ENCODE measurements around the gene DNAAF1.

The DNAAF1 gene

GRCh38 chr16:84144859-84145639 lies at the start of gene DNAAF1, which contains the start of gene HSDL1:
Gene DNAAF1 (plus strand): TSS chr16:84145308. CDS start chr16:84145441, 133 bp downstream.
Gene HSDL1 (minus strand): TSS chr16:84145177. CDS start chr16:84131321, 13,856 bp downstream.
- Histone ChIP-seq H3K36me3 (ENCODE audit: control insufficient read depth, insufficient read depth, low read length) (no peaks in the 10 kb centered on the region), H3K27me3 (ENCODE audit: control insufficient read depth, insufficient read depth, low read length) (peaks cover 5% of the 10 kb centered on the region), H3K9me3 (ENCODE audit: control insufficient read depth, insufficient read depth, low read length) (no peaks in the 10 kb centered on the region), H3K9ac (ENCODE audit: low read depth, low read length) (peak within 1 kb of the TSS; percentile 47), H3K4me3 (ENCODE audit: low read depth, low read length) (peak within 1 kb of the TSS; percentile 89), H3K4me1 (ENCODE audit: control insufficient read depth, insufficient read depth, low read length) (no peaks in the 10 kb centered on the region)

GRCh38 chr16:84095466-84095865 lies 49.6 kb upstream of the DNAAF1 start:
- Histone ChIP-seq H3K4me1 (ENCODE audit: control insufficient read depth, insufficient read depth, low read length) (no peaks in the 10 kb centered on the region), H3K36me3 (ENCODE audit: control insufficient read depth, insufficient read depth, low read length) (peaks cover 20% of the 10 kb centered on the region)

GRCh38 chr16:84096447-84097005 lies 48.6 kb upstream of the DNAAF1 start:
- Histone ChIP-seq H3K4me1 (ENCODE audit: control insufficient read depth, insufficient read depth, low read length) (no peaks in the 10 kb centered on the region), H3K27me3 (ENCODE audit: control insufficient read depth, insufficient read depth, low read length) (no peaks in the 10 kb centered on the region), H3K9ac (ENCODE audit: low read depth, low read length) (no peak overlapping the region), H3K4me3 (ENCODE audit: low read depth, low read length) (no peak overlapping the region), H3K9me3 (ENCODE audit: control insufficient read depth, insufficient read depth, low read length) (no peaks in the 10 kb centered on the region), H3K36me3 (ENCODE audit: control insufficient read depth, insufficient read depth, low read length) (peaks cover 20% of the 10 kb centered on the region)

More at GRCh38 chr16:84095466-84095865, 49.6 kb upstream of the DNAAF1 start:
- H3K4me3 ChIP-seq (ENCODE audit: low read depth, low read length) = no peak overlapping the region
- no peaks in the 10 kb centered on the region for H3K27me3 ChIP-seq (ENCODE audit: control insufficient read depth, insufficient read depth, low read length)
- H3K9me3 ChIP-seq (ENCODE audit: control insufficient read depth, insufficient read depth, low read length) = no peaks in the 10 kb centered on the region
- no peak overlapping the region for H3K9ac ChIP-seq (ENCODE audit: low read depth, low read length)

GRCh38 chr16:84098939-84099338 lies 46.2 kb upstream of the DNAAF1 start:
- no peaks in the 10 kb centered on the region for H3K4me1 ChIP-seq (ENCODE audit: control insufficient read depth, insufficient read depth, low read length)
- H3K36me3 ChIP-seq (ENCODE audit: control insufficient read depth, insufficient read depth, low read length) = peaks cover 13% of the 10 kb centered on the region
- H3K9ac ChIP-seq (ENCODE audit: low read depth, low read length) = no peak overlapping the region
- H3K9me3 ChIP-seq (ENCODE audit: control insufficient read depth, insufficient read depth, low read length) = no peaks in the 10 kb centered on the region
- H3K4me3 ChIP-seq (ENCODE audit: low read depth, low read length) = no peak overlapping the region
- H3K27me3 ChIP-seq (ENCODE audit: control insufficient read depth, insufficient read depth, low read length) = no peaks in the 10 kb centered on the region

- no peak overlapping the region for H3K4me3 ChIP-seq (ENCODE audit: low read depth, low read length)
- H3K9me3 ChIP-seq (ENCODE audit: control insufficient read depth, insufficient read depth, low read length) = no peaks in the 10 kb centered on the region
- H3K36me3 ChIP-seq (ENCODE audit: control insufficient read depth, insufficient read depth, low read length) = peaks cover 6% of the 10 kb centered on the region
- no peaks in the 10 kb centered on the region for H3K4me1 ChIP-seq (ENCODE audit: control insufficient read depth, insufficient read depth, low read length)
- no peak overlapping the region for H3K9ac ChIP-seq (ENCODE audit: low read depth, low read length)
- no peaks in the 10 kb centered on the region for H3K27me3 ChIP-seq (ENCODE audit: control insufficient read depth, insufficient read depth, low read length)
These were observed 41.4 kb upstream of the DNAAF1 start for GRCh38 chr16:84103678-84104077.

- Histone ChIP-seq H3K36me3 (ENCODE audit: control insufficient read depth, insufficient read depth, low read length) (peaks cover 6% of the 10 kb centered on the region), H3K4me1 (ENCODE audit: control insufficient read depth, insufficient read depth, low read length) (no peaks in the 10 kb centered on the region), H3K9ac (ENCODE audit: low read depth, low read length) (no peak overlapping the region), H3K27me3 (ENCODE audit: control insufficient read depth, insufficient read depth, low read length) (no peaks in the 10 kb centered on the region), H3K9me3 (ENCODE audit: control insufficient read depth, insufficient read depth, low read length) (no peaks in the 10 kb centered on the region), H3K4me3 (ENCODE audit: low read depth, low read length) (no peak overlapping the region)
These were observed 40.9 kb upstream of the DNAAF1 start for GRCh38 chr16:84104231-84104630.

- Histone ChIP-seq H3K9me3 (ENCODE audit: control insufficient read depth, insufficient read depth, low read length) (no peaks in the 10 kb centered on the region), H3K36me3 (ENCODE audit: control insufficient read depth, insufficient read depth, low read length) (peaks cover 6% of the 10 kb centered on the region), H3K9ac (ENCODE audit: low read depth, low read length) (no peak overlapping the region), H3K4me3 (ENCODE audit: low read depth, low read length) (no peak overlapping the region), H3K27me3 (ENCODE audit: control insufficient read depth, insufficient read depth, low read length) (no peaks in the 10 kb centered on the region), H3K4me1 (ENCODE audit: control insufficient read depth, insufficient read depth, low read length) (no peaks in the 10 kb centered on the region)
These were observed 39.8 kb upstream of the DNAAF1 start for GRCh38 chr16:84105301-84105815.

- H3K4me1 ChIP-seq (ENCODE audit: control insufficient read depth, insufficient read depth, low read length) = no peaks in the 10 kb centered on the region
- no peaks in the 10 kb centered on the region for H3K27me3 ChIP-seq (ENCODE audit: control insufficient read depth, insufficient read depth, low read length)
- H3K9ac ChIP-seq (ENCODE audit: low read depth, low read length) = no peak overlapping the region
- no peaks in the 10 kb centered on the region for H3K9me3 ChIP-seq (ENCODE audit: control insufficient read depth, insufficient read depth, low read length)
- H3K36me3 ChIP-seq (ENCODE audit: control insufficient read depth, insufficient read depth, low read length) = peaks cover 6% of the 10 kb centered on the region
- no peak overlapping the region for H3K4me3 ChIP-seq (ENCODE audit: low read depth, low read length)
These were observed 39.0 kb upstream of the DNAAF1 start for GRCh38 chr16:84105948-84106740.

- Histone ChIP-seq H3K36me3 (ENCODE audit: control insufficient read depth, insufficient read depth, low read length) (peaks cover 3% of the 10 kb centered on the region), H3K4me1 (ENCODE audit: control insufficient read depth, insufficient read depth, low read length) (no peaks in the 10 kb centered on the region), H3K4me3 (ENCODE audit: low read depth, low read length) (no peak overlapping the region), H3K9ac (ENCODE audit: low read depth, low read length) (no peak overlapping the region), H3K9me3 (ENCODE audit: control insufficient read depth, insufficient read depth, low read length) (no peaks in the 10 kb centered on the region), H3K27me3 (ENCODE audit: control insufficient read depth, insufficient read depth, low read length) (no peaks in the 10 kb centered on the region)
These were observed 37.2 kb upstream of the DNAAF1 start for GRCh38 chr16:84107921-84108320.

GRCh38 chr16:84109598-84110335 lies 35.3 kb upstream of the DNAAF1 start:
- Histone ChIP-seq H3K9ac (ENCODE audit: low read depth, low read length) (no peak overlapping the region), H3K27me3 (ENCODE audit: control insufficient read depth, insufficient read depth, low read length) (no peaks in the 10 kb centered on the region), H3K4me1 (ENCODE audit: control insufficient read depth, insufficient read depth, low read length) (no peaks in the 10 kb centered on the region), H3K4me3 (ENCODE audit: low read depth, low read length) (no peak overlapping the region), H3K36me3 (ENCODE audit: control insufficient read depth, insufficient read depth, low read length) (peaks cover 3% of the 10 kb centered on the region), H3K9me3 (ENCODE audit: control insufficient read depth, insufficient read depth, low read length) (no peaks in the 10 kb centered on the region)

- H3K4me1 ChIP-seq (ENCODE audit: control insufficient read depth, insufficient read depth, low read length) = no peaks in the 10 kb centered on the region
- peaks cover 3% of the 10 kb centered on the region for H3K36me3 ChIP-seq (ENCODE audit: control insufficient read depth, insufficient read depth, low read length)
- no peaks in the 10 kb centered on the region for H3K9me3 ChIP-seq (ENCODE audit: control insufficient read depth, insufficient read depth, low read length)
- H3K27me3 ChIP-seq (ENCODE audit: control insufficient read depth, insufficient read depth, low read length) = no peaks in the 10 kb centered on the region
- no peak overlapping the region for H3K9ac ChIP-seq (ENCODE audit: low read depth, low read length)
- H3K4me3 ChIP-seq (ENCODE audit: low read depth, low read length) = no peak overlapping the region
These were observed 34.6 kb upstream of the DNAAF1 start for GRCh38 chr16:84110527-84110926.

Measured in iPS-15b (cell line).